Astrocyte (in vitro differentiated cells and primary cell): ENCODE results near the gene IRGC.

Experiments
- EZH2 ChIP-seq: IDR thresholded peaks from 2 replicates; pipeline ENCODE4 v1.6.1; 2012; ENCODE audit warnings: mild to moderate bottlenecking, low read length, inconsistent platforms; ENCODE audit not compliant: insufficient read depth
- TF ChIP-seq, protein P1 (sequence below): IDR thresholded peaks from 2 replicates; pipeline ENCODE4 v1.5.1; 2011; ENCODE audit warnings: low read depth, mild to moderate bottlenecking, inconsistent platforms, low read length, moderate library complexity; ENCODE audit not compliant: insufficient read depth

DNA sequence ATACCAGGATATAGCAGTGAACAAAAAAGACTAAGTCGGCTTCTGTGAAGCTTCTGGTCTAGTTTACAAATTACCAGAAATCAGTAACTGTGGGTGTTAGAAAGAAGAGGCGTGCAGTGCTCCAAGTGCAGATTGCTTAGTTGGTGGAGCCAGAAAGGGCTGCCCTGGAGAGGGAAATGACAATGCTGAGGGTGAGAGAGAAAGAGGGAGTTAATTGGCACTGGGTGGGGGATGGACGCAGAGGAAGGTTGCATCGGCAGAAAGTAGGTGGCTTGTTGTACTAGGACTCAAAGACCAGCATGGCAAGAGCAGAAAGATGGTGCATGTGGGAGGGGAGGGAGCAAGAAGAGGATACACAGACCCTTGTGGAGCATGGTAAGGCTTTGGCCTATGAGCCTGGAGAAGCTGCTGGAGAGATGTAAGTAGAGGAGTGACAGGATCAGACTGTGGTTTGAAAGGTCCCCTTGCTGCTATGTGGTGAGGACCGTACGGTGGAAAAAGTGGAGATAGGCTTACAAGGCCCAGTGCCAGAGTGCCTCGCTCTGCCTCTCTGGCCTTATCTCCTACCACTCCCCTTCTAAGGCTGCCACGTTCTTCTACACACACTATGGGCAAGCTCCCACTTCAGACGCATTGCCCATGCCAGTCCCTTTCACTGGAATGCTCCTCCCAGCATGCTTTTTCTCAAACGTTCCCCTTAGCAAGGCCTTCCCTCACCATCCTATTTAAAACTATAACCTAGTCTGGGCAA lies 25.4 kb downstream of the IRGC start:
- TF ChIP-seq, protein P1, sequence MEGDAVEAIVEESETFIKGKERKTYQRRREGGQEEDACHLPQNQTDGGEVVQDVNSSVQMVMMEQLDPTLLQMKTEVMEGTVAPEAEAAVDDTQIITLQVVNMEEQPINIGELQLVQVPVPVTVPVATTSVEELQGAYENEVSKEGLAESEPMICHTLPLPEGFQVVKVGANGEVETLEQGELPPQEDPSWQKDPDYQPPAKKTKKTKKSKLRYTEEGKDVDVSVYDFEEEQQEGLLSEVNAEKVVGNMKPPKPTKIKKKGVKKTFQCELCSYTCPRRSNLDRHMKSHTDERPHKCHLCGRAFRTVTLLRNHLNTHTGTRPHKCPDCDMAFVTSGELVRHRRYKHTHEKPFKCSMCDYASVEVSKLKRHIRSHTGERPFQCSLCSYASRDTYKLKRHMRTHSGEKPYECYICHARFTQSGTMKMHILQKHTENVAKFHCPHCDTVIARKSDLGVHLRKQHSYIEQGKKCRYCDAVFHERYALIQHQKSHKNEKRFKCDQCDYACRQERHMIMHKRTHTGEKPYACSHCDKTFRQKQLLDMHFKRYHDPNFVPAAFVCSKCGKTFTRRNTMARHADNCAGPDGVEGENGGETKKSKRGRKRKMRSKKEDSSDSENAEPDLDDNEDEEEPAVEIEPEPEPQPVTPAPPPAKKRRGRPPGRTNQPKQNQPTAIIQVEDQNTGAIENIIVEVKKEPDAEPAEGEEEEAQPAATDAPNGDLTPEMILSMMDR = no peak
- TF ChIP-seq EZH2 = no peak
